Measurements from ENCODE around the gene PGP. TPM values are rescaled to one million over a fixed set of nuclear protein-coding genes. Genes with fewer than 3 reads are reported as not detected.

PGP gene
- total RNA-seq, 1 donor from 2014 or later = 30.6 TPM

GRCh38 chr16:2210386-2211365 is 4.0 kb downstream of the PGP start, which contains the start of gene BRICD5:
TSS of gene BRICD5 (minus strand) at chr16:2210863. CDS start at chr16:2210833, 30 bp downstream.
- no peaks in the 10 kb centered on the region for H3K27me3 Mint-ChIP-seq
- no peak for DNase-seq (ENCODE audit: low spot score, unreplicated experiment)
- H3K9me3 Mint-ChIP-seq (ENCODE audit: low read depth) = no peaks in the 10 kb centered on the region
- no peak within 1 kb of the TSS for H3K27ac Mint-ChIP-seq
- peaks cover 4% of the 10 kb centered on the region for H3K36me3 Mint-ChIP-seq (ENCODE audit: insufficient read depth)
- no peak for TF ChIP-seq CTCF (IDR thresholded peaks at IDR 0.05; ENCODE audit: unreplicated experiment)
- H3K4me1 Mint-ChIP-seq (ENCODE audit: low read depth) = peaks cover 17% of the 10 kb centered on the region
- H3K4me3 Mint-ChIP-seq (ENCODE audit: low read depth) = no peak within 1 kb of the TSS

GRCh38 chr16:2210009-2210332 is 4.7 kb downstream of the PGP start:
- Mint-ChIP-seq H3K4me3 (ENCODE audit: low read depth) (no peak overlapping the region), H3K9me3 (ENCODE audit: low read depth) (no peaks in the 10 kb centered on the region), H3K27ac (no peak overlapping the region), H3K4me1 (ENCODE audit: low read depth) (peaks cover 17% of the 10 kb centered on the region), H3K27me3 (no peaks in the 10 kb centered on the region), H3K36me3 (ENCODE audit: insufficient read depth) (peaks cover 4% of the 10 kb centered on the region)
- TF ChIP-seq CTCF (IDR thresholded peaks at IDR 0.05; ENCODE audit: unreplicated experiment) = no peak
- DNase-seq (ENCODE audit: low spot score, unreplicated experiment) = no peak

- no peak overlapping the region for H3K4me3 Mint-ChIP-seq (ENCODE audit: low read depth)
- peaks cover 4% of the 10 kb centered on the region for H3K36me3 Mint-ChIP-seq (ENCODE audit: insufficient read depth)
- TF ChIP-seq CTCF (IDR thresholded peaks at IDR 0.05; ENCODE audit: unreplicated experiment) = no peak
- H3K9me3 Mint-ChIP-seq (ENCODE audit: low read depth) = no peaks in the 10 kb centered on the region
- no peak overlapping the region for H3K27ac Mint-ChIP-seq
- no peak for DNase-seq (ENCODE audit: low spot score, unreplicated experiment)
- no peaks in the 10 kb centered on the region for H3K27me3 Mint-ChIP-seq
- H3K4me1 Mint-ChIP-seq (ENCODE audit: low read depth) = peaks cover 20% of the 10 kb centered on the region
Measured at GRCh38 chr16:2209258-2210008, 5.2 kb downstream of the PGP start.

- no peak overlapping the region for H3K27ac Mint-ChIP-seq
- peaks cover 4% of the 10 kb centered on the region for H3K36me3 Mint-ChIP-seq (ENCODE audit: insufficient read depth)
- TF ChIP-seq CTCF (IDR thresholded peaks at IDR 0.05; ENCODE audit: unreplicated experiment) = no peak
Measured at GRCh38 chr16:2208772-2209171, 5.9 kb downstream of the PGP start.

GRCh38 chr16:2208308-2208707 is 6.3 kb downstream of the PGP start:
- peaks cover 4% of the 10 kb centered on the region for H3K36me3 Mint-ChIP-seq (ENCODE audit: insufficient read depth)

More at GRCh38 chr16:2208772-2209171, 5.9 kb downstream of the PGP start:
- no peaks in the 10 kb centered on the region for H3K27me3 Mint-ChIP-seq
- H3K4me3 Mint-ChIP-seq (ENCODE audit: low read depth) = no peak overlapping the region
- DNase-seq (ENCODE audit: low spot score, unreplicated experiment) = no peak
- H3K9me3 Mint-ChIP-seq (ENCODE audit: low read depth) = no peaks in the 10 kb centered on the region
- peaks cover 21% of the 10 kb centered on the region for H3K4me1 Mint-ChIP-seq (ENCODE audit: low read depth)

More at GRCh38 chr16:2208308-2208707, 6.3 kb downstream of the PGP start:
- H3K27ac Mint-ChIP-seq = no peak overlapping the region
- H3K4me1 Mint-ChIP-seq (ENCODE audit: low read depth) = peaks cover 17% of the 10 kb centered on the region
- no peaks in the 10 kb centered on the region for H3K9me3 Mint-ChIP-seq (ENCODE audit: low read depth)
- no peak for TF ChIP-seq CTCF (IDR thresholded peaks at IDR 0.05; ENCODE audit: unreplicated experiment)
- no peaks in the 10 kb centered on the region for H3K27me3 Mint-ChIP-seq
- no peak for DNase-seq (ENCODE audit: low spot score, unreplicated experiment)
- H3K4me3 Mint-ChIP-seq (ENCODE audit: low read depth) = no peak overlapping the region

All from progenitor cell of endocrine pancreas (in vitro differentiated cells).